HepG2 (cell line): Measurements from ENCODE around the gene RELL1. TPM values are rescaled to one million over a fixed set of nuclear protein-coding genes. Genes with fewer than 3 reads are reported as not detected.

ENCODE experiments used
- ATF4 ChIP-seq, 2 experiments: fragments of 450-650 bp in 1 of 2; sonication (generic) in 1 of 2; formaldehyde crosslinking; IDR thresholded peaks; 2 replicates each; pipeline versions ENCODE4 v1.5.0 to v1.8.0; 2020 to 2022; ENCODE audit warnings: mild to moderate bottlenecking in 1 of 2, missing genetic modification reagents in 1 of 2
- DNMT3B ChIP-seq: conservative IDR thresholded peaks from 2 replicates; pipeline ENCODE4 v1.6.1; 2016; ENCODE audit warnings: missing biosample characterization, control low read depth
- GABPB1 ChIP-seq: IDR thresholded peaks from 2 replicates; pipeline ENCODE4 v1.6.1; 2016; ENCODE audit warnings: mild to moderate bottlenecking, missing genetic modification reagents, moderate library complexity, missing compliant biosample characterization
- ISL2 ChIP-seq: sonication (generic); formaldehyde crosslinking; IDR thresholded peaks from 2 replicates; pipeline ENCODE4 v1.5.0; 2020; ENCODE audit warnings: missing genetic modification reagents
- JDP2 ChIP-seq: sonication (generic); formaldehyde crosslinking; IDR thresholded peaks from 2 replicates; pipeline ENCODE4 v1.8.1; 2022; ENCODE audit warnings: missing genetic modification reagents, borderline replicate concordance
- PAXIP1 ChIP-seq: sonication (generic); formaldehyde crosslinking; conservative IDR thresholded peaks from 2 replicates; pipeline ENCODE4 v1.4.0; 2020; ENCODE audit warnings: mild to moderate bottlenecking, missing genetic modification reagents, moderate library complexity
- RELA ChIP-seq: sonication (generic); formaldehyde crosslinking; IDR thresholded peaks from 2 replicates; pipeline ENCODE4 v1.4.0; 2020; ENCODE audit warnings: missing genetic modification reagents
- SNAPC5 ChIP-seq: sonication (generic); formaldehyde crosslinking; IDR thresholded peaks from 2 replicates; pipeline ENCODE4 v1.8.1; 2023; ENCODE audit warnings: mild to moderate bottlenecking, missing genetic modification reagents, borderline replicate concordance
- SOX5 ChIP-seq: IDR thresholded peaks from 2 replicates; pipeline ENCODE4 v1.6.1; 2016; ENCODE audit warnings: borderline replicate concordance
- ZBTB25 ChIP-seq: IDR thresholded peaks from 2 replicates; pipeline ENCODE4 v1.6.1; 2018; ENCODE audit warnings: missing genetic modification reagents
- ZBTB33 ChIP-seq: sonication (generic); formaldehyde crosslinking; IDR thresholded peaks from 2 replicates; pipeline ENCODE4 v1.4.0; 2020; ENCODE audit warnings: missing genetic modification reagents
- ZMYM3 ChIP-seq: sonication (generic); formaldehyde crosslinking; IDR thresholded peaks from 2 replicates; pipeline ENCODE4 v1.5.1; 2020; ENCODE audit warnings: mild to moderate bottlenecking, missing genetic modification reagents
- ZNF280B ChIP-seq: sonication (generic); formaldehyde crosslinking; IDR thresholded peaks from 2 replicates; pipeline ENCODE4 v1.5.0; 2020; ENCODE audit warnings: missing genetic modification reagents, mild to moderate bottlenecking, borderline replicate concordance
- ZNF510 ChIP-seq: sonication (generic); formaldehyde crosslinking; IDR thresholded peaks from 2 replicates; pipeline ENCODE4 v1.4.0; 2020; ENCODE audit warnings: low read depth, mild to moderate bottlenecking, missing genetic modification reagents
- ZNF770 ChIP-seq: sonication (generic); formaldehyde crosslinking; IDR thresholded peaks from 2 replicates; pipeline ENCODE4 v1.5.0; 2020; ENCODE audit warnings: mild to moderate bottlenecking, missing genetic modification reagents
- ZNF784 ChIP-seq: sonication (generic); formaldehyde crosslinking; IDR thresholded peaks from 2 replicates; pipeline ENCODE4 v1.5.1; 2020; ENCODE audit warnings: missing genetic modification reagents, mild to moderate bottlenecking, borderline replicate concordance
- ZZZ3 ChIP-seq: sonication (generic); formaldehyde crosslinking; IDR thresholded peaks from 2 replicates; pipeline ENCODE4 v1.4.0; 2020; ENCODE audit warnings: missing genetic modification reagents, mild to moderate bottlenecking, borderline replicate concordance
- polyA plus RNA-seq, 8 experiments: library from polyadenylated mRNA; depleted of rRNA in 3 of 8; stranded (reverse) in 7 of 8; unstranded in 1 of 8; fragments of >200 nt; fragmentation: Illumina TruSeq in 4 of 8; extraction: Trizol in 4 of 8; gene quantifications; 2 replicates each; pipeline versions ENCODE4 v1.2.1 to v1.2.3, GENCODE V29; 2011 to 2016; ENCODE audit warnings: low read depth in 4 of 8, missing spikeins in 1 of 8, mixed read lengths in 1 of 8; ENCODE audit not compliant: insufficient read depth in 1 of 8
- total RNA-seq, 5 experiments: library from RNA; depleted of rRNA; stranded (reverse); fragments of >200 nt; fragmentation: Illumina TruSeq; extraction: Trizol; gene quantifications; 2 replicates each; pipeline ENCODE4 v1.2.3, GENCODE V29; 2016; ENCODE audit warnings: low read depth in 1 of 5

Gene RELL1
- total and polyA plus RNA-seq, 2 of the 13 experiments (the other 11 are each of a cell fraction or from before 2014, with no cell fraction given) = 8.4 to 58.4 TPM

GRCh38 chr4:37603070-37603468, 83.1 kb downstream of the RELL1 start (continued):
- TF ChIP-seq ZNF770 (CRISPR knock-in tag) (no peak), ZBTB33 (CRISPR knock-in tag) (peak; percentile 38; the same call in 1 of the 2 replicates), ZMYM3 (CRISPR knock-in tag) (no peak), DNMT3B (CRISPR knock-in tag) (no peak), SOX5 (CRISPR knock-in tag) (0 out of 2 replicates have a peak, but pooled peaks have one; percentile 29), RELA (CRISPR knock-in tag) (no peak), ATF4 (CRISPR knock-in tag; IDR thresholded peaks at IDR 0.05) (no peak), ZNF784 (CRISPR knock-in tag) (no peak), ZNF280B (CRISPR knock-in tag) (no peak), ZBTB25 (CRISPR knock-in tag) (no peak), JDP2 (CRISPR knock-in tag) (no peak), SNAPC5 (CRISPR knock-in tag) (no peak), GABPB1 (CRISPR knock-in tag) (0 out of 2 replicates have a peak, but pooled peaks have one; percentile 19), PAXIP1 (CRISPR knock-in tag) (no peak), ISL2 (CRISPR knock-in tag) (no peak), ZNF510 (CRISPR knock-in tag) (no peak), ZZZ3 (CRISPR knock-in tag) (no peak)
